BLaER1 (cell line): ENCODE measurements around the gene ESR2.
"Not testable (repeated sequence)": the region's sequence is repeated elsewhere in the genome, so short reads cannot be mapped to it uniquely, and the experiment has no call there.

Source experiments
- H3K27ac ChIP-seq: shearing (Covaris generic); formaldehyde crosslinking; 2 replicates; pipeline ENCODE4 v1.8.1; 2022
- H3K27me3 ChIP-seq: shearing (Covaris generic); formaldehyde crosslinking; 2 replicates; pipeline ENCODE4 v1.8.1; 2022
- H3K36me3 ChIP-seq: shearing (Covaris generic); formaldehyde crosslinking; 2 replicates; pipeline ENCODE4 v1.8.1; 2022
- H3K4me1 ChIP-seq: shearing (Covaris generic); formaldehyde crosslinking; 2 replicates; pipeline ENCODE4 v1.8.1; 2022
- H3K4me2 ChIP-seq: shearing (Covaris generic); formaldehyde crosslinking; 2 replicates; pipeline ENCODE4 v1.8.1; 2022
- H3K4me3 ChIP-seq: shearing (Covaris generic); formaldehyde crosslinking; 2 replicates; pipeline ENCODE4 v1.8.1; 2022
- H3K9ac ChIP-seq: shearing (Covaris generic); formaldehyde crosslinking; 2 replicates; pipeline ENCODE4 v1.8.1; 2022
- H3K9me3 ChIP-seq: shearing (Covaris generic); formaldehyde crosslinking; 2 replicates; pipeline ENCODE4 v1.8.1; 2022
- H4K20me1 ChIP-seq: shearing (Covaris generic); formaldehyde crosslinking; 2 replicates; pipeline ENCODE4 v1.8.1; 2022
- Cebpa-rat ChIP-seq: shearing (Covaris generic); IDR thresholded peaks from 2 replicates; pipeline ENCODE4 v1.8.1; 2022

ESR2 gene

GRCh38 chr14:64191756-64192155, 102.4 kb downstream of the ESR2 start:
- H3K4me3 ChIP-seq = no peak overlapping the region
- H3K9ac ChIP-seq = no peak overlapping the region
- no peaks in the 10 kb centered on the region for H4K20me1 ChIP-seq
- H3K36me3 ChIP-seq = peaks cover 38% of the 10 kb centered on the region
- H3K27me3 ChIP-seq = no peaks in the 10 kb centered on the region
- no peak overlapping the region for H3K4me2 ChIP-seq
- H3K27ac ChIP-seq = no peak overlapping the region
- no peaks in the 10 kb centered on the region for H3K9me3 ChIP-seq
- TF ChIP-seq Cebpa-rat = no peak
- H3K4me1 ChIP-seq = 0 out of 2 replicates have a peak, but pooled peaks cover under 1% of the 10 kb centered on the region

- Histone ChIP-seq H3K4me1 (no peaks in the 10 kb centered on the region), H3K9ac (no peak overlapping the region), H3K4me3 (no peak overlapping the region), H3K27me3 (no peaks in the 10 kb centered on the region), H3K9me3 (no peaks in the 10 kb centered on the region), H3K4me2 (no peak overlapping the region), H4K20me1 (no peaks in the 10 kb centered on the region), H3K27ac (no peak overlapping the region), H3K36me3 (peaks cover 45% of the 10 kb centered on the region)
- TF ChIP-seq Cebpa-rat = no peak
Measured at GRCh38 chr14:64190974-64191502, 103.1 kb downstream of the ESR2 start.

GRCh38 chr14:64187331-64187730, 106.8 kb downstream of the ESR2 start:
- Histone ChIP-seq H3K4me1 (no peaks in the 10 kb centered on the region), H3K36me3 (peaks cover 54% of the 10 kb centered on the region), H3K4me3 (no peak overlapping the region), H4K20me1 (no peaks in the 10 kb centered on the region), H3K27ac (no peak overlapping the region), H3K9ac (no peak overlapping the region), H3K27me3 (no peaks in the 10 kb centered on the region), H3K4me2 (no peak overlapping the region), H3K9me3 (peaks cover 20% of the 10 kb centered on the region)
- TF ChIP-seq Cebpa-rat = no peak

- TF ChIP-seq Cebpa-rat = no peak
- Histone ChIP-seq H3K27me3 (no peaks in the 10 kb centered on the region), H3K36me3 (peaks cover 56% of the 10 kb centered on the region), H4K20me1 (no peaks in the 10 kb centered on the region), H3K4me3 (no peak overlapping the region), H3K9ac (no peak overlapping the region), H3K9me3 (peaks cover 20% of the 10 kb centered on the region), H3K4me1 (no peaks in the 10 kb centered on the region), H3K27ac (no peak overlapping the region), H3K4me2 (no peak overlapping the region)
Measured at GRCh38 chr14:64186231-64187129, 107.7 kb downstream of the ESR2 start.

GRCh38 chr14:64185184-64185583, 109.0 kb downstream of the ESR2 start:
- Histone ChIP-seq H3K4me1 (no peaks in the 10 kb centered on the region), H3K9me3 (peaks cover 20% of the 10 kb centered on the region), H3K4me3 (no peak overlapping the region), H3K36me3 (peaks cover 50% of the 10 kb centered on the region), H3K4me2 (no peak overlapping the region), H4K20me1 (no peaks in the 10 kb centered on the region), H3K27ac (no peak overlapping the region), H3K9ac (no peak overlapping the region), H3K27me3 (no peaks in the 10 kb centered on the region)
- TF ChIP-seq Cebpa-rat = no peak

- H3K4me3 ChIP-seq = no peak overlapping the region
- no peaks in the 10 kb centered on the region for H3K4me1 ChIP-seq
- H3K27ac ChIP-seq = no peak overlapping the region
- H3K36me3 ChIP-seq = peaks cover 43% of the 10 kb centered on the region
- H4K20me1 ChIP-seq = no peaks in the 10 kb centered on the region
- H3K27me3 ChIP-seq = no peaks in the 10 kb centered on the region
- no peak overlapping the region for H3K9ac ChIP-seq
- H3K9me3 ChIP-seq = peaks cover 20% of the 10 kb centered on the region
- no peak overlapping the region for H3K4me2 ChIP-seq
- TF ChIP-seq Cebpa-rat = no peak
Measured at GRCh38 chr14:64184103-64184729, 110.0 kb downstream of the ESR2 start.

GRCh38 chr14:64182908-64183307, 111.3 kb downstream of the ESR2 start:
- not testable (repeated sequence) for H3K4me3 ChIP-seq, H4K20me1 ChIP-seq, H3K4me1 ChIP-seq, H3K9ac ChIP-seq, H3K27me3 ChIP-seq, H3K27ac ChIP-seq, H3K4me2 ChIP-seq
- H3K36me3 ChIP-seq = peaks cover 46% of the 10 kb centered on the region
- H3K9me3 ChIP-seq = peaks cover 20% of the 10 kb centered on the region

- Histone ChIP-seq H4K20me1 (no peaks in the 10 kb centered on the region), H3K4me1 (no peaks in the 10 kb centered on the region), H3K4me2 (no peak overlapping the region), H3K36me3 (peaks cover 42% of the 10 kb centered on the region), H3K9ac (no peak overlapping the region), H3K27me3 (no peaks in the 10 kb centered on the region), H3K27ac (no peak overlapping the region), H3K9me3 (peaks cover 9% of the 10 kb centered on the region), H3K4me3 (no peak overlapping the region)
- no peak for TF ChIP-seq Cebpa-rat
Measured at GRCh38 chr14:64178814-64179213, 115.4 kb downstream of the ESR2 start.

GRCh38 chr14:64176330-64176729, 117.8 kb downstream of the ESR2 start:
- Histone ChIP-seq H3K4me1 (no peaks in the 10 kb centered on the region), H4K20me1 (no peaks in the 10 kb centered on the region), H3K27ac (no peak overlapping the region), H3K36me3 (peaks cover 52% of the 10 kb centered on the region), H3K9ac (no peak overlapping the region), H3K4me2 (no peak overlapping the region), H3K27me3 (no peaks in the 10 kb centered on the region), H3K4me3 (no peak overlapping the region), H3K9me3 (no peaks in the 10 kb centered on the region)
- TF ChIP-seq Cebpa-rat = no peak
